HG03175 (cell line): ENCODE data around the gene GSTM4.

ENCODE experiments used
- ATAC-seq: cut with Tn5 transposase; IDR thresholded peaks from one replicate; pipeline ENCODE4 v1.9.1; 2021; ENCODE audit warnings: mild to moderate bottlenecking, moderate library complexity; ENCODE audit not compliant: unreplicated experiment

GSTM4 gene

GRCh38 chr1:109655615-109656519 is at the start of gene GSTM4:
GSTM4 (plus strand) TSS chr1:109656099; CDS start chr1:109656390, 291 bp downstream.
- peak; percentile 89 for ATAC-seq

GRCh38 chr1:109609881-109610280 is 46.0 kb upstream of the GSTM4 start:
- no peak for ATAC-seq

GRCh38 chr1:109610609-109611307 is 45.1 kb upstream of the GSTM4 start:
- no peak for ATAC-seq

- ATAC-seq = no peak
These were observed 44.5 kb upstream of the GSTM4 start for GRCh38 chr1:109611308-109611990.

GRCh38 chr1:109613361-109614147 is 42.3 kb upstream of the GSTM4 start:
- no peak for ATAC-seq

GRCh38 chr1:109615879-109616278 is 40.0 kb upstream of the GSTM4 start:
- no peak for ATAC-seq

- no peak for ATAC-seq
These were observed 39.5 kb upstream of the GSTM4 start for GRCh38 chr1:109616391-109616790.

GRCh38 chr1:109617291-109617801 is 38.6 kb upstream of the GSTM4 start:
- no peak for ATAC-seq

GRCh38 chr1:109618661-109619575 is 37.0 kb upstream of the GSTM4 start:
- no peak for ATAC-seq

GRCh38 chr1:109619576-109620400 is 36.1 kb upstream of the GSTM4 start, which contains the start of the genes AMPD2 and GNAT2:
AMPD2 (plus strand) TSS chr1:109619837; CDS start chr1:109621176, 1,339 bp downstream.
GNAT2 (minus strand) TSS chr1:109619616; CDS start chr1:109612870, 6,746 bp downstream.
- peak; percentile 54 for ATAC-seq

GRCh38 chr1:109620401-109620791 is 35.5 kb upstream of the GSTM4 start:
- no peak for ATAC-seq

GRCh38 chr1:109620841-109621286 is 35.0 kb upstream of the GSTM4 start:
- ATAC-seq = peak; percentile 71

GRCh38 chr1:109621379-109622136 is 34.3 kb upstream of the GSTM4 start:
- ATAC-seq = no peak

- ATAC-seq = no peak
These were observed 33.6 kb upstream of the GSTM4 start for GRCh38 chr1:109622137-109622892.

GRCh38 chr1:109622895-109623294 is 33.0 kb upstream of the GSTM4 start:
- no peak for ATAC-seq

GRCh38 chr1:109623601-109624161 is 32.2 kb upstream of the GSTM4 start:
- no peak for ATAC-seq
